Osteoblast (primary cell): ENCODE results near the gene DNAJC3. TPM values are rescaled to one million over a fixed set of nuclear protein-coding genes. Genes with fewer than 3 reads are reported as not detected.
A peak's percentile ranks its signal among the peaks of the same experiment; 100 is the strongest.

Experiments
- DNase-seq: peaks from one replicate; pipeline ENCODE4 v3.0.0; 2011; ENCODE audit warnings: low spot score, mixed read lengths; ENCODE audit not compliant: insufficient read length; ENCODE audit errors: missing footprints
- H2AFZ ChIP-seq: 2 replicates; pipeline ENCODE4 v1.6.0; 2011; ENCODE audit warnings: mild to moderate bottlenecking, low read length
- H3K27ac ChIP-seq: 2 replicates; pipeline ENCODE4 v1.5.1; 2011; ENCODE audit warnings: mild to moderate bottlenecking, low read depth, low read length, moderate library complexity
- H3K27me3 ChIP-seq: 2 replicates; pipeline ENCODE4 v1.6.0; 2012; ENCODE audit warnings: mild to moderate bottlenecking, control low read depth, inconsistent platforms, low read length, moderate library complexity; ENCODE audit not compliant: insufficient read depth
- H3K36me3 ChIP-seq: 2 replicates; pipeline ENCODE4 v1.5.1; 2011; ENCODE audit warnings: mild to moderate bottlenecking, low read length, control low read depth, moderate library complexity; ENCODE audit not compliant: insufficient read depth
- H3K4me1 ChIP-seq: 2 replicates; pipeline ENCODE4 v1.5.1; 2011; ENCODE audit warnings: mild to moderate bottlenecking, low read length, control low read depth, moderate library complexity; ENCODE audit not compliant: insufficient read depth
- H3K4me2 ChIP-seq: 2 replicates; pipeline ENCODE4 v1.6.0; 2011; ENCODE audit warnings: mild to moderate bottlenecking, low read length; ENCODE audit not compliant: insufficient read depth
- H3K4me3 ChIP-seq: fragments of 200-600 bp; sonication (generic); 3 replicates; pipeline ENCODE4 v1.5.1; 2012; ENCODE audit warnings: mild to moderate bottlenecking, low read length, inconsistent platforms; ENCODE audit not compliant: insufficient read depth
- H3K79me2 ChIP-seq: 2 replicates; pipeline ENCODE4 v1.6.0; 2012; ENCODE audit warnings: mild to moderate bottlenecking, low read length, control low read depth, inconsistent platforms; ENCODE audit not compliant: insufficient read depth
- H3K9me3 ChIP-seq: 2 replicates; pipeline ENCODE4 v1.5.1; 2011; ENCODE audit warnings: low read depth, low read length, control low read depth
- H4K20me1 ChIP-seq: 2 replicates; pipeline ENCODE4 v1.6.0; 2012; ENCODE audit warnings: mild to moderate bottlenecking, low read length, control low read depth; ENCODE audit not compliant: insufficient read depth
- CTCF ChIP-seq: IDR thresholded peaks from 2 replicates; pipeline ENCODE4 v1.5.1; 2011; ENCODE audit warnings: mild to moderate bottlenecking, low read depth, low read length, moderate library complexity; ENCODE audit errors: extremely low read depth
- total RNA-seq: library from RNA; depleted of rRNA; stranded (reverse); fragments of >200 nt; gene quantifications from 2 replicates; pipeline ENCODE4 v1.2.3, GENCODE V29; 2012

Gene DNAJC3
- total RNA-seq = 58.6 and 66.6 TPM in 2 replicates

- Histone ChIP-seq H4K20me1 (peaks cover 13% of the 10 kb centered on the region), H3K36me3 (no peaks in the 10 kb centered on the region), H3K79me2 (peaks cover 48% of the 10 kb centered on the region), H3K4me1 (peaks cover 19% of the 10 kb centered on the region), H3K27ac (peak within 1 kb of the TSS; percentile 93), H3K9me3 (no peaks in the 10 kb centered on the region), H3K27me3 (no peaks in the 10 kb centered on the region), H3K4me3 (peak within 1 kb of the TSS; percentile 97), H2AFZ (peak within 1 kb of the TSS; percentile 99), H3K4me2 (peak within 1 kb of the TSS; percentile 97)
- no peak for TF ChIP-seq CTCF
- DNase-seq = peak; percentile 99
Measured at GRCh38 chr13:95676762-95677563, at the start of gene DNAJC3. Gene DNAJC3 (plus strand): TSS chr13:95677139. CDS start chr13:95677256, 117 bp downstream.

GRCh38 chr13:95627590-95627989 lies 49.3 kb upstream of the DNAJC3 start:
- peaks cover 65% of the 10 kb centered on the region for H3K36me3 ChIP-seq
- no peak overlapping the region for H3K4me3 ChIP-seq
- H3K4me2 ChIP-seq = no peak overlapping the region
- peak overlapping the region; percentile 11 for H3K27ac ChIP-seq
- H3K4me1 ChIP-seq = no peaks in the 10 kb centered on the region
- H3K9me3 ChIP-seq = no peaks in the 10 kb centered on the region
- peaks cover 11% of the 10 kb centered on the region for H3K79me2 ChIP-seq
- no peak for TF ChIP-seq CTCF
- no peak overlapping the region for H2AFZ ChIP-seq
- H3K27me3 ChIP-seq = no peaks in the 10 kb centered on the region
- peaks cover 14% of the 10 kb centered on the region for H4K20me1 ChIP-seq
- no peak for DNase-seq

- H2AFZ ChIP-seq = no peak overlapping the region
- peaks cover 66% of the 10 kb centered on the region for H3K36me3 ChIP-seq
- no peaks in the 10 kb centered on the region for H3K4me1 ChIP-seq
- no peak for DNase-seq
- no peak overlapping the region for H3K4me2 ChIP-seq
- no peak overlapping the region for H3K27ac ChIP-seq
- peaks cover 11% of the 10 kb centered on the region for H3K79me2 ChIP-seq
- H4K20me1 ChIP-seq = peaks cover 11% of the 10 kb centered on the region
- H3K27me3 ChIP-seq = no peaks in the 10 kb centered on the region
- TF ChIP-seq CTCF = no peak
- no peak overlapping the region for H3K4me3 ChIP-seq
- H3K9me3 ChIP-seq = no peaks in the 10 kb centered on the region
Measured at GRCh38 chr13:95628488-95628887, 48.5 kb upstream of the DNAJC3 start.

- H3K4me2 ChIP-seq = no peak overlapping the region
- no peaks in the 10 kb centered on the region for H3K4me1 ChIP-seq
- no peak for TF ChIP-seq CTCF
- peaks cover 70% of the 10 kb centered on the region for H3K36me3 ChIP-seq
- H3K4me3 ChIP-seq = no peak overlapping the region
- no peak for DNase-seq
- H3K9me3 ChIP-seq = no peaks in the 10 kb centered on the region
- H4K20me1 ChIP-seq = peaks cover 11% of the 10 kb centered on the region
- no peak overlapping the region for H2AFZ ChIP-seq
- peaks cover 11% of the 10 kb centered on the region for H3K79me2 ChIP-seq
- H3K27me3 ChIP-seq = no peaks in the 10 kb centered on the region
- H3K27ac ChIP-seq = no peak overlapping the region
Measured at GRCh38 chr13:95629071-95629470, 47.9 kb upstream of the DNAJC3 start.
